Duodenal mucosa (tissue), 2 donors: ENCODE data around the gene LGALS12.

Experiments
- H3K27ac ChIP-seq: one replicate; pipeline ENCODE4 v1.7.0; 2013; ENCODE audit warnings: low read depth, low read length
- H3K27me3 ChIP-seq, 2 donors: one replicate each; pipeline ENCODE4 v1.7.0; 2013; ENCODE audit warnings: low read length in 2 of 2, control low read depth in 1 of 2; ENCODE audit not compliant: insufficient read depth in 2 of 2, control insufficient read depth in 1 of 2
- H3K36me3 ChIP-seq, 2 donors: one replicate each; pipeline ENCODE4 v1.7.0; 2013; ENCODE audit warnings: low read length in 2 of 2, control low read depth in 1 of 2; ENCODE audit not compliant: insufficient read depth in 2 of 2, control insufficient read depth in 1 of 2
- H3K4me1 ChIP-seq, 2 donors: one replicate each; pipeline ENCODE4 v1.7.0; 2013; ENCODE audit warnings: low read length in 2 of 2, control low read depth in 1 of 2; ENCODE audit not compliant: insufficient read depth in 2 of 2, control insufficient read depth in 1 of 2
- H3K4me3 ChIP-seq, 2 donors: one replicate each; pipeline ENCODE4 v1.7.0; 2013; ENCODE audit warnings: low read length in 2 of 2, low read depth in 1 of 2
- H3K9ac ChIP-seq, 2 donors: one replicate each; pipeline ENCODE4 v1.7.0; 2013; ENCODE audit warnings: low read length in 2 of 2, low read depth in 1 of 2
- H3K9me3 ChIP-seq, 2 donors: one replicate each; pipeline ENCODE4 v1.7.0; 2013; ENCODE audit warnings: low read length in 2 of 2, control low read depth in 1 of 2; ENCODE audit not compliant: control insufficient read depth in 1 of 2

The LGALS12 gene

DNA sequence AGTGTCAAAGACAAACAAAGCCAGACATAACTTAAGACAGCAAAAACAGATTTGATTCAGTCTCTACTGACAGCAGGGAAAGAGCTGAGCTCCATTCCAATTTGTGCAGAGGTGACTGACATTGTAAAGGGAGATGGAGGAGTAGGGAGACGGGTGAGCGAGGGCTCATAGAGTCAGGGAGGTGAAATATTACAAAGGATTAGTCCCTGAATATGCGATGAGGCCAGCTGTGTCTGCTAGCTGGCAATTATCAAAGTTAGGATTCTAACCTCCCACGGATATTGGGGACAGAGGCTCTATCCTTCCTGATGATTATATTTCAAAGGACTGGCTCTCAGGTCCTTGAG lies 49.0 kb downstream of the LGALS12 start:
- Histone ChIP-seq H3K27me3 (no peaks in the 10 kb centered on the region), H3K9ac (no peak overlapping the region), H3K4me1 (peaks cover 0 to 4% of the 10 kb centered on the region in 2 donors), H3K36me3 (no peaks in the 10 kb centered on the region), H3K27ac (no peak overlapping the region), H3K4me3 (no peak overlapping the region), H3K9me3 (no peaks in the 10 kb centered on the region)

DNA sequence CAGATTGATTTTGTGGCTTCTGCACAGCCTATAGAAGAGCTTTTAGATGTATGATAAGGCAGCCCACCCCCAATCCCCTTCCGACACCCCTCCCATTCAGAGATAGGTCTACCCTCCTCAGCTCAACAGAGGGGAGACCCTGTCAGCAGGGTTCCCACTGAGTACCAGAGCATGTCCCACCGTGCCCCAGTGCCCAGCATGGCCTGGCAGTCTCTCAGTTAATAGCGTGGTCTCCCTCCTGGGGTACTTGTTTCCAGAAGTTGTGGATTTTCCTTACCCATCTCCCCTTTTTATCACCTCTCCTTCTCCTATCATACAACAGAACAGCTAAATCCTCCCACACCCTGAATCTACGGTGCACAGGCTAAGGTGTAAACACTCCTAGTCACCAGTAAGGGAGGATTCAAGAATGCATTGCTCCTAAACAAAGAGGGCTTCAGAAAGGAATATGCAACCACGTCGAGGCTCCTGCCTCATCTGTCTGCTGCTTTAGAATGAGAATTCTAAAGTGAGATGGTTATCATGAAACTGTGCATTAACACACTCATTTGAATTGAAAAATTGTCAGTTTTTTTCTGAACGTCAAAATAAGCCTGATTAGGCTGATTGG lies 50.6 kb downstream of the LGALS12 start:
- Histone ChIP-seq H3K9ac (no peak overlapping the region), H3K36me3 (no peaks in the 10 kb centered on the region), H3K9me3 (no peaks in the 10 kb centered on the region), H3K27ac (no peak overlapping the region), H3K27me3 (no peaks in the 10 kb centered on the region), H3K4me3 (no peak overlapping the region), H3K4me1 (peaks cover 4 to 7% of the 10 kb centered on the region in 2 donors)

DNA sequence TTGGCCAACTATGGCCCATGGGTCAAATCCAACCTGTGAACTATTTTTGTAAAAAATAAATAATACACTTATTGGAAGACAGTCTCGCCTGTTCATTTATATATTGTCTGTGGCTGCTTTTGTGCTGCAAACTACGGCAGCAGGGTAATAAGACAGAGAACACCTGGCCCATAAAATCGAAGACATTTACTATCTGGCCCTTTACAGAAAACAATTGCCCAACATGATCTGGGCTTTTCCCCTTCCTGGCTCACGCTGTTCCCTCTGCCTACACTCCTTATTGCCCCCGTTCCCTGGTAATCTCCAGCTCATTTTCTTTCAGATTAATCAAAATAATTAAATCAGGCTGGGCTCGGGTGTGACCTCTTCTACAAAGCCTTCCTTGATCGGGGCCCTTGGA lies 51.7 kb downstream of the LGALS12 start:
- Histone ChIP-seq H3K9me3 (no peaks in the 10 kb centered on the region), H3K9ac (no peak overlapping the region), H3K4me1 (peaks cover 4 to 15% of the 10 kb centered on the region in 2 donors), H3K27me3 (no peaks in the 10 kb centered on the region), H3K4me3 (no peak overlapping the region), H3K27ac (no peak overlapping the region), H3K36me3 (no peaks in the 10 kb centered on the region)

DNA sequence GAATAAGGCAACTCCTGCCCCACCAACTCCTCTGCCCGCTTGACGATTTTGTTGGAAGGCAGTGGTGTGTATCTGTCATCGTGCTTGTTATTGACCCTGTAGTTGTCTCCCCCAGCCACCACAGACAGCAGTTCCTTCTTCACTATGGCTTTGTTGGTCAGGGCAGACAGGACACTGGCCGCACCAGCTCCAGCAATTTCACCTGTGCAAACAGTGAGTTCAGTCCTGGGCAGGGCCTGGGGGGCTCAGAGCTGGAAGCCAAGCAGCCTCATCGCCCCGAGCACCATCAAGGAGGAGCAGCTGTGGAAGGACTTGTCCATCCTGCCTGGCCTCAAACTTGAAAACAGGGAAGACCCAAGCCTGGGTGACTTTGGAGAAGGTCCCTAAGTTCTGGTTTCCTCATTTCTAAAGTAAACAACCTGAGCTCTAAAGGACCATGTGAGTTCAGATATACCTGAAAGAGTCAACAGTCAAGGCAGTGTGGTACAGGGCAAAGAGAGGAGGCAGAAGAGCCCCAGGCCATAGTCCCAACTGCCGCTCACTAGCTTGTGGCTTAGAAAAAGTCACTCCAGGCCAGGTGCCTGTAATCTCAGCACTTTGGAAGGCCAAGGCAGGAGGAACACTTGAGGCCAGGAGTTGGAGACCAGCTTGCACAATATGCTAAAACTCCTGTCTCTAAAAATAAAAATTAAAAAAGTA lies 52.7 kb downstream of the LGALS12 start:
- no peak overlapping the region for H3K4me3 ChIP-seq
- H3K9me3 ChIP-seq: no peaks in the 10 kb centered on the region
- peaks cover 9 to 23% of the 10 kb centered on the region in 2 donors for H3K4me1 ChIP-seq
- H3K9ac ChIP-seq: no peak overlapping the region
- no peak overlapping the region for H3K27ac ChIP-seq
- no peaks in the 10 kb centered on the region for H3K27me3 ChIP-seq
- H3K36me3 ChIP-seq: no peaks in the 10 kb centered on the region

DNA sequence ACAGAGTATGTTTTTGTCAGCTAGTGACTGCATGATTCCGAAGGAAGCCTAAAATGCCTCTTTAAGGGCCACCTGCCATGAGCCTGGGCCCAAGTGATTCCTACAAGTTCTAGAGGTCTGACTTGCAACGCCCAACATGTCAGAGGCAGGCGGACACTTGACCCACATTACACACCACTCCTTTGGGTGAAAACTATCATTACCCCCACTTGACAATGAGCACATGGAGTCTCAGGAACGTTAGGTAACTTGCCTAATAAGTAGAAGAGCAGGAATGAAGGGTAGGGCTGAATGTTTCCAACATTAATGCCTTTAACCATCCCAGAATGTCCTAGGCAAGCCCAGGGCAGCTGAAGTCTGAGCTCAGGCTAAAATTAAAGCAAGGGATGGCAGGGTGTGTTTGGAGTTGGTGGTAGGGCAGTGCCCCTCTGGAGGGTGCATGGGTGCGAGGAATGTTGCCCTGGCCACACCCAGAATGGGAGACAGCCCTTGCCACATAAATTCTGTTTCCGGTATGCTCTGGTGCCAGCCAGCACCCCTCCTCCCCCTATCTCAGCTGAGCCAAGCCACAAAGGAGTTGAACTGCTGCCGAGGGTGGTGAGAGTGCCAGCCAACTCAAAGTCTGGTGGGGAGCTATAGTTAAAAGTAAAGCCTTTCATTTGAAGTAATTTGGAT lies 54.8 kb downstream of the LGALS12 start:
- no peaks in the 10 kb centered on the region for H3K36me3 ChIP-seq
- no peak overlapping the region for H3K27ac ChIP-seq
- H3K9me3 ChIP-seq: no peaks in the 10 kb centered on the region
- H3K9ac ChIP-seq: no peak overlapping the region
- no peak overlapping the region for H3K4me3 ChIP-seq
- H3K27me3 ChIP-seq: no peaks in the 10 kb centered on the region
- H3K4me1 ChIP-seq: peaks cover 19 to 36% of the 10 kb centered on the region in 2 donors

DNA sequence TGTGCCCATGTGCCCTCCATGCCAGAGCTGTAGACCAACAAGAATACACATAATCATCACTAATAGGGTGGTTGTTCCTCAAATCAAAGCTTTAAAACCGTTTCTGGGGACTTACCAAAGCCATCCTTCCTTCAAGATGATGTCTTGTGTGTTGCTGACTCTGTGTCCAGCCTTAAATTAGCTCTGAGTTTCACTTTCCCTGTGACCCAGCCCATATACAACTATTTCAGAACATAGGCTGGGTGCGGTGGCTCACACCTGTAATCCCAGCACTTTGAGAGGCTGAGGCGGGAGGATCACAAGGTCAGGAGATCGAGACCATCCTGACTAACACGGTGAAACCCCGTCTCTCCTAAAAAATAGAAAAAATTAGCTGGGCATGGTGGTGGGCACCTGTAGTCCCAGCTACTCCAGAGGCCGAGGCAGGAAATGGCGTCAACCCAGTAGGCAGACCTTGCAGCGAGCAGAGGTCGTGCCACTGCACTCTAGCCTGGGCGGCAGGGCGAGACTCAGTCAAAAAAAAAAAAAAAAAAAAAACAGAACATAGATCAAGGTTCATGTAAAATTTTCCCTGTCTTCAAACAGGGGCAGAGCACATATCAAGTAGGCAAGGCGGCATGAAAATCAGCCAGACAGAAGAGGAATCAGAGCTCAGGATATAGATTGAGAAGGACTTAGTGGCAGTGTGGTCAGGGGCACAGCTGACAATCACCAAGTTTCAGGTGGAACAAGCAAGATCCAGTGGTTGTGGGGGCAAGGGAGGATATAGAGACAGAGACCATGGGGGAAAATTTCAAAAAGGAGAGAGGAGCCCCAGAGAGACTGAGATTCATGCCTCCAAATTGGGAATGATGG lies 57.5 kb downstream of the LGALS12 start, which contains the start of gene PLAAT2:
TSS of gene PLAAT2 (minus strand) at position 179 of the 855 bp plus-strand sequence. CDS start at position 124, 55 bp downstream.
- H3K9ac ChIP-seq: peak within 1 kb of the TSS; percentile 16 to 55

DNA sequence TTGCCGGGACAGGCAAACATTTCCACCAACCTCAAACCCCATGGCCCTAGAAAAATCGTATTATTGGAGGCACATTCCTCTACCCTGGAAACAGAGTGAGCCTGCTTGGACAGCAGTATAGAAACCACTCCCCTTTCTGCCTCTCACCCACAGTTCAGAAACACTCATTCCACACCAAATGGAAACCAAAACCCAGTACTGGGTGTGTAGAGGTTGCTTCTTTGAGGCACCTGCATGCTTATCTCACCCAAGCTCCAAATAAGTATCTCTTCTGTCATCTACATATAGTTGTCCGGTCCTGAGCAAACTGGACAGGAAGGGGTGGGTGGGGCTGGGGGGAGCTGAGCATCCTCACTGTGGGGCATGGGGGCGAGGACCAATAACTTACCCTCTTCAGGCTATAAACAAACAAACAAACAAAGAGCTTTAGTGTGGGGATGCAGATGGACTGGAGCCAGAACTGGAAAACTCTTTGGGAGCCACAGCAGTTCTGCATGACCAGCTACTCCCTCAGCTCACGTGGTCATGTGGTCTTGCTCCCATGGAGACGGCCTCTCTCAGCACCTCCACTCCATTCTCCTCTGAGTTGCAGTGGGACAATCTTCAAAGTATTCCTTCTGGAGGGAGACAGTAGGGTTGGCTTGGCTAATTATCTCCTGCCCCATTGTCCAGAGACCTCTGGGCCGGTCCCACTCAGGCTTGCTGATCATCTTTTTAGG lies 58.3 kb downstream of the LGALS12 start:
- peak overlapping the region; percentile 52 to 57 for H3K9ac ChIP-seq
- H3K27ac ChIP-seq: peak overlapping the region; percentile 90
- H3K9me3 ChIP-seq: no peaks in the 10 kb centered on the region
- no peaks in the 10 kb centered on the region for H3K27me3 ChIP-seq
- no peaks in the 10 kb centered on the region for H3K36me3 ChIP-seq
- peak overlapping the region; percentile 50 to 55 for H3K4me3 ChIP-seq
- peaks cover 29 to 51% of the 10 kb centered on the region in 2 donors for H3K4me1 ChIP-seq

More for the DNA sequence above, 57.5 kb downstream of the LGALS12 start, which contains the start of gene PLAAT2:
- Histone ChIP-seq H3K27ac (peak within 1 kb of the TSS; percentile 90), H3K27me3 (no peaks in the 10 kb centered on the region), H3K4me3 (peak within 1 kb of the TSS; percentile 34 to 50), H3K36me3 (no peaks in the 10 kb centered on the region), H3K9me3 (no peaks in the 10 kb centered on the region), H3K4me1 (peaks cover 29 to 51% of the 10 kb centered on the region in 2 donors)

DNA sequence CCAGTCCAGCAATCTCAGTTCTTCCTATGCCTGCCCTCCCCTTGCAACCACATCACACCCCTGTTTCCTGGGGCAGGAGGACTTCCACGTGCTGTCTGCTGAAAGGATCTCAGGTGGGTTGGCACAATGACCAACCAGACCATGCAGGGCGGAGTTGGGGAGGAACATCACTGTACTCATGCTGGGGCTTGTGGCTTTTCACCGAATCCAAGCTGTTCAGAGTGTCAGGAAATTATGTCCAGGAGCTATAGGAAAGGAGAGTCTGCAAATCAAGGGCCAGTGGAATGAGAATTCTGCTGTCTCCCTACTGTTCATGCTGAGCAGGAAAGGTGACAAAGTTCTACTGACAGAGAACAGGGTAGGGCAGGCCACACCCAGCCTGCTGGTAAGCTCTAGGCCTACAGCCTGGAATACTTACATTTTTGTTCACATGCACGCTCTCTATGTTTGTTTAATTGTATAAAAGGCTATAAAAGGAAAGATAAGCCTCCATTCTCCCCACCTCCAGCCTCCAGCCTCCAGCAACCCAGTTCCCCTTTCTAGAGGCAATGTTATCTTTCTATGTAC lies 59.0 kb downstream of the LGALS12 start:
- H3K9me3 ChIP-seq: no peaks in the 10 kb centered on the region
- H3K9ac ChIP-seq: peak overlapping the region; percentile 52 to 57
- peak overlapping the region; percentile 16 to 55 for H3K4me3 ChIP-seq
- H3K27me3 ChIP-seq: no peaks in the 10 kb centered on the region
- H3K36me3 ChIP-seq: no peaks in the 10 kb centered on the region
- peaks cover 29 to 51% of the 10 kb centered on the region in 2 donors for H3K4me1 ChIP-seq
- H3K27ac ChIP-seq: peak overlapping the region; percentile 90
